HepG2 (cell line): Measurements from ENCODE around the gene PHAX. TPM values are rescaled to one million over a fixed set of nuclear protein-coding genes. Genes with fewer than 3 reads are reported as not detected.
A peak's percentile ranks its signal among the peaks of the same experiment; 100 is the strongest.

ENCODE experiments used
- AHR ChIP-seq: IDR thresholded peaks from 2 replicates; pipeline ENCODE4 v1.6.1; 2018; ENCODE audit warnings: missing genetic modification reagents, missing compliant biosample characterization
- BCL6 ChIP-seq: IDR thresholded peaks from 2 replicates; pipeline ENCODE4 v1.6.1; 2016; ENCODE audit warnings: missing genetic modification reagents, missing compliant biosample characterization
- DRAP1 ChIP-seq: IDR thresholded peaks from 2 replicates; pipeline ENCODE4 v1.6.1; 2016; ENCODE audit warnings: missing genetic modification reagents, missing compliant biosample characterization
- HDAC1 ChIP-seq: sonication (generic); formaldehyde crosslinking; IDR thresholded peaks from 2 replicates; pipeline ENCODE4 v1.5.1; 2020; ENCODE audit warnings: mild to moderate bottlenecking, missing genetic modification reagents
- HOXA5 ChIP-seq: sonication (generic); formaldehyde crosslinking; IDR thresholded peaks from 2 replicates; pipeline ENCODE4 v1.4.0; 2020; ENCODE audit warnings: missing genetic modification reagents
- KDM4B ChIP-seq: sonication (generic); formaldehyde crosslinking; IDR thresholded peaks from 2 replicates; pipeline ENCODE4 v1.4.0; 2020; ENCODE audit warnings: missing genetic modification reagents
- KDM6A ChIP-seq: IDR thresholded peaks from 2 replicates; pipeline ENCODE4 v1.6.1; 2016; ENCODE audit warnings: low read depth
- KMT2A ChIP-seq: sonication (generic); formaldehyde crosslinking; IDR thresholded peaks from 2 replicates; pipeline ENCODE4 v1.4.0; 2020; ENCODE audit warnings: missing genetic modification reagents
- NAIF1 ChIP-seq: sonication (generic); formaldehyde crosslinking; IDR thresholded peaks from 2 replicates; pipeline ENCODE4 v1.5.0; 2020; ENCODE audit warnings: mild to moderate bottlenecking, missing genetic modification reagents, borderline replicate concordance
- NFIC ChIP-seq: IDR thresholded peaks from 2 replicates; pipeline ENCODE4 v1.6.1; 2012; ENCODE audit warnings: mild to moderate bottlenecking, low read length, inconsistent platforms
- NFYB ChIP-seq: sonication (generic); formaldehyde crosslinking; IDR thresholded peaks from 2 replicates; pipeline ENCODE4 v1.4.0; 2020; ENCODE audit warnings: missing genetic modification reagents
- PAXIP1 ChIP-seq: sonication (generic); formaldehyde crosslinking; conservative IDR thresholded peaks from 2 replicates; pipeline ENCODE4 v1.4.0; 2020; ENCODE audit warnings: mild to moderate bottlenecking, missing genetic modification reagents, moderate library complexity
- PPARG ChIP-seq: conservative IDR thresholded peaks from 2 replicates; pipeline ENCODE4 v1.6.1; 2016; ENCODE audit warnings: missing biosample characterization, missing genetic modification reagents
- RARA ChIP-seq: IDR thresholded peaks from 2 replicates; pipeline ENCODE4 v1.6.1; 2016; ENCODE audit warnings: missing genetic modification reagents, missing compliant biosample characterization
- TBX3 ChIP-seq: fragments of 450-650 bp; IDR thresholded peaks from 2 replicates; pipeline ENCODE4 v1.6.1; 2017; ENCODE audit warnings: antibody characterized with exemption, mild to moderate bottlenecking, inconsistent platforms, borderline replicate concordance
- TEAD3 ChIP-seq: optimal IDR thresholded peaks from 2 replicates; pipeline ENCODE3; 2016; ENCODE audit warnings: borderline replicate concordance
- ZBTB25 ChIP-seq: IDR thresholded peaks from 2 replicates; pipeline ENCODE4 v1.6.1; 2018; ENCODE audit warnings: missing genetic modification reagents
- ZFP1 ChIP-seq: IDR thresholded peaks from 2 replicates; pipeline ENCODE4 v1.6.1; 2016
- ZGPAT ChIP-seq: IDR thresholded peaks from 2 replicates; pipeline ENCODE4 v1.6.1; 2016; ENCODE audit warnings: mild to moderate bottlenecking
- ZNF317 ChIP-seq: sonication (generic); formaldehyde crosslinking; IDR thresholded peaks from 2 replicates; pipeline ENCODE4 v1.5.0; 2020; ENCODE audit warnings: mild to moderate bottlenecking, missing genetic modification reagents
- ZNF501 ChIP-seq: sonication (generic); formaldehyde crosslinking; IDR thresholded peaks from 2 replicates; pipeline ENCODE4 v1.5.1; 2020; ENCODE audit warnings: mild to moderate bottlenecking, moderate library complexity, missing genetic modification reagents
- ZNF556 ChIP-seq: sonication (generic); formaldehyde crosslinking; IDR thresholded peaks from 2 replicates; pipeline ENCODE4 v1.4.0; 2020; ENCODE audit warnings: mild to moderate bottlenecking, missing genetic modification reagents, borderline replicate concordance
- ZNF766 ChIP-seq: sonication (generic); formaldehyde crosslinking; IDR thresholded peaks from 2 replicates; pipeline ENCODE4 v1.5.0; 2020; ENCODE audit warnings: missing genetic modification reagents, borderline replicate concordance
- ZSCAN31 ChIP-seq: sonication (generic); formaldehyde crosslinking; IDR thresholded peaks from 2 replicates; pipeline ENCODE4 v1.5.0; 2020; ENCODE audit warnings: low read depth, mild to moderate bottlenecking, missing genetic modification reagents
- polyA plus RNA-seq, 8 experiments: library from polyadenylated mRNA; depleted of rRNA in 3 of 8; stranded (reverse) in 7 of 8; unstranded in 1 of 8; fragments of >200 nt; fragmentation: Illumina TruSeq in 4 of 8; extraction: Trizol in 4 of 8; gene quantifications; 2 replicates each; pipeline versions ENCODE4 v1.2.1 to v1.2.3, GENCODE V29; 2011 to 2016; ENCODE audit warnings: low read depth in 4 of 8, missing spikeins in 1 of 8, mixed read lengths in 1 of 8; ENCODE audit not compliant: insufficient read depth in 1 of 8
- total RNA-seq, 5 experiments: library from RNA; depleted of rRNA; stranded (reverse); fragments of >200 nt; fragmentation: Illumina TruSeq; extraction: Trizol; gene quantifications; 2 replicates each; pipeline ENCODE4 v1.2.3, GENCODE V29; 2016; ENCODE audit warnings: low read depth in 1 of 5

The PHAX gene
- total and polyA plus RNA-seq, 2 of the 13 experiments (the other 11 are each of a cell fraction or from before 2014, with no cell fraction given): 20.0 to 59.7 TPM

- peak; percentile 81 for TF ChIP-seq TEAD3 (CRISPR knock-in tag)
- TF ChIP-seq AHR: peak; percentile 57; the same call in 1 of the 2 replicates
- TF ChIP-seq ZGPAT (CRISPR knock-in tag): peak; percentile 89
- TF ChIP-seq BCL6: peak; percentile 87
- 0 out of 2 replicates have a peak, but pooled peaks have one; percentile 50 for TF ChIP-seq HOXA5 (CRISPR knock-in tag)
- TF ChIP-seq KMT2A (CRISPR knock-in tag): 0 out of 2 replicates have a peak, but pooled peaks have one; percentile 42
- 0 out of 2 replicates have a peak, but pooled peaks have one; percentile 21 for TF ChIP-seq NFYB (CRISPR knock-in tag)
- peak; percentile 99 for TF ChIP-seq PAXIP1 (CRISPR knock-in tag)
- peak; percentile 100 for TF ChIP-seq KDM6A (CRISPR knock-in tag)
- TF ChIP-seq NFIC: peak; percentile 53; the same call in 1 of the 2 replicates
- TF ChIP-seq HDAC1 (CRISPR knock-in tag): peak; percentile 88
- peak; percentile 79 for TF ChIP-seq ZNF317
- peak; percentile 53; the same call in 1 of the 2 replicates for TF ChIP-seq ZNF501
- TF ChIP-seq NAIF1 (CRISPR knock-in tag): peak; percentile 59
- peak; percentile 37; the same call in 1 of the 2 replicates for TF ChIP-seq ZNF766
- TF ChIP-seq KDM4B (CRISPR knock-in tag): peak; percentile 76; the same call in 1 of the 2 replicates
- peak; percentile 86 for TF ChIP-seq ZSCAN31
- TF ChIP-seq RARA (CRISPR knock-in tag): peak; percentile 84
- TF ChIP-seq DRAP1 (CRISPR knock-in tag): peak; percentile 86
- TF ChIP-seq PPARG: peak; percentile 61; the same call in 1 of the 2 replicates
- TF ChIP-seq ZNF556 (CRISPR knock-in tag): peak; percentile 70; the same call in 1 of the 2 replicates
- peak; percentile 67 for TF ChIP-seq ZBTB25
- TF ChIP-seq TBX3: peak; percentile 36; the same call in 1 of the 2 replicates
- peak; percentile 92 for TF ChIP-seq ZFP1 (CRISPR knock-in tag)
Measured at GRCh38 chr5:126649057-126649456, 48.3 kb downstream of the PHAX start (continued).
